GM18526 (cell line): ENCODE data around the gene PTPN3.

Source experiments
- POLR2A ChIP-seq: IDR thresholded peaks from 3 replicates; pipeline ENCODE4 v1.6.1; 2011; ENCODE audit not compliant: insufficient read length; ENCODE audit errors: extremely low read depth

Gene PTPN3

GRCh38 chr9:109453210-109453842, 44.8 kb downstream of the PTPN3 start:
- TF ChIP-seq POLR2A = no peak

GRCh38 chr9:109452761-109453160, 45.3 kb downstream of the PTPN3 start:
- TF ChIP-seq POLR2A = no peak

DNA sequence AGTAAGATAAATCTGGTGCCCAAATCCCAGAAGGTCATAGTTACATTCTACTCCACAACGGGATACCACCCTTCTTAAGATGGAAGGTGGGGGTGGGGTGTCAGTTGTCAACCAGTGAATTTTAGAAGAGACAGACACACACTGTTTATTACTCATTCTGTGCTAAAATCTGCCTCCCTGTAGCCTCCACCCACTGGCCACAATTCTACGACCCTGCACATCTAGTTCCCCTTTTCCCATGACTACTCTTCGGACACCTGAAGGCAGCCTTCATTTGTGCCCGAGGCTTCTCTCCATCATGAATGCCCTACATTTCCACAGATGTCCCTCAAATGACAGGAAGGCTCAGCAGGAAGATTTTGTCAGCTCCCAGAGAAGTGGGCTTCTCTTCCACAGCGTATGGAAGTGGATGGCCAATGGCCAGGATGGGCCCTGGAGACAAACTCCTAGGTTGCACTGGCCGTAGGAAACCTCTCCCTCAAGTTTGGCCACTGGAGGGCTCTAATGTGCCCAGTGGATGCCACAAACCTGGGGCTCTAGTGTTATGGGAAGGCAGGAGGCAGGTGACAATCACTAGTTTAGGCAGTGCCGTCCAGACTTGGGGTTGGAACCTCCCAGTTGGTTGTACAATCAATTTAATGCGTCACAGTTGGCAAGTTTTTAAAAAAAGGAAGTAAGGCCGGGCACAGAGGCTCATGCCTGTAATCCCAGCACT, 46.6 kb downstream of the PTPN3 start:
- no peak for TF ChIP-seq POLR2A

DNA sequence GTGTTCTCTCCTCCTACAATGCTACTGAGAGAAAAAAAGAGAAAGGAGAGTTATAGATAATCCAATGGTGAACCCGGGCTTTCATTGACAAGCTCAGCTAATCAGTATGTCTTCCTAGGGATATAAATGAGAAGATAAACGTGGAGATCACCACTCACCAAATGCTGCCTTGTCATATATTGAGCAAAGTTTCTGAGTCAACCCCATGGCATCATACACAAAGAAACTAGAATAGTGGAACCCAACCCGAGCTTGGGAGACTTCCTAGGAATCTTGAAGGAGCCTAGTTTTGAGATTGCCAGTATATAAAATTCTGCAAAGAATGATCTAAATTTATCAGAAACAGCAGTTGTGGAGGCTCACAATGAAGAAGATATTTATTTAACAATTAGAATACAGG, 47.8 kb downstream of the PTPN3 start:
- no peak for TF ChIP-seq POLR2A

DNA sequence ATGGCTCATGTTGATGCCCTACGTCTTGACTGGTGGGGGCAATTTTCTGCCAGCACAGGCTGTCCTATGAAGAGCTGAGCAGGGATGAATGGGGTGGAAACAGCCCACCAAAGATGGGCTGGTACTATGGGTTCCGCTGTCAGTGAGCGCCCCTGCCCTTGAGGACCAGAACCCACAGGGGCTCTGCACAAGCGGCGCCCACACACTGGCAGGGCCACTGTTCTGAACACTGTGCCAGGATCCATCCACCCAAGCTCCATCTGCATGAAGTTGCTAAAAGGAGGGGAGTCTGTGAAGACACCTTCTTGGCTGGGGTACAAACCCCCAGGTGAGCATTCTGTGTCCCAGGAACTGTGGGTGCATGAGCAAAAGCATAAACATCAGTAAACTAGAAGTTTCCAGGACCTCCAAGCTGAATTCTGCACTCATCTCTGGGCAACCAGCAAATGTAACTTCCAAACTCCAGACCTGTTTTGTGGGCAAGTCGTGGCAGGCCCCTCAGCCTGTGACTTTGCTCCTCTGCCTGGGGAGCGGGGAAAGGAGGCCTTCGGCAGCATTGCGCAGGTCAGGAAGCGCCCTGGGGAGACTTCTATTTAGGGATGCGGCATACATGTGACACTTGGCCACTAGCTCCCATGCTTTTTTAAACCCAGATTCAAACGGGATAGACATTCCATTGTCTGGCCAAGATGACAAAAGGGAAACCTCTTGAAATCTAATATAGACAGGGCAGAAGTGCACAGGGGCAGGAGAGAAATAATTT, 48.9 kb downstream of the PTPN3 start:
- no peak for TF ChIP-seq POLR2A

GRCh38 chr9:109448223-109448622, 49.9 kb downstream of the PTPN3 start:
- TF ChIP-seq POLR2A = no peak

DNA sequence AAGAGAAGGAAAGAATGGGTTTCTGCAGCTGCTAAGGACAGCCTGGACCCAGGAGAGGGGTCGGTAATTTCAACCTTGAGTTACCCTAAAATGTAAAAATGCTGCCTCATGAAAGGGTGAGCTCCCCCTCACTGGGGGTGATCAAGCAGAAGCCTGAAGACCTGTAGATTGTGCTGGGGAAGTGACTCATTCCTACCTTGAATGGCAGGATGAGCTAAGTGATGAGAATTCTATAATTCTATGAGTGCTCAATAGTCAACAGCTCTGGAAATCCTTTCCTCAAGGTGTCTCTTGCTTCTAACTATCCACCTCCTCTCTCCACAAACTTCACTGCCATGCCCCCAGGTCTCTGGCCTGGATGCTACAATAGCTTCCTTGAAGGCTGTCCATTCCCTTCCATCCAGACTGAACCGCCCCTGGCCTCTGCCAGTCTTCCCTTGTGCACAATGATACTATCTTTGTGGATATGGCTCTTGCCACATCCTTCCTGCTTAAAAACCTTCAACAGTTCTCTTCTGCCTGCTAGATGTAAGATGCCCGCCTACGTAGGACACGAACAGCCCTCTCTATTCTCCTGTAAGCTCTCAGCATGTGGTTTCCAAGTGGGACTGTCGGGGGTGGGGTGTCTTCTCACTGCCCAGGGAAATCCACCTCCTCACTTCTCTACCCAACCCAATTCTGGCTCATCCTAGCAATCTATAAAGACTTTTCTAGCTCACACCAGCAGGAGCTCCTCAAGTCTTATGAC, 50.6 kb downstream of the PTPN3 start:
- TF ChIP-seq POLR2A = no peak

- no peak for TF ChIP-seq POLR2A
Measured at GRCh38 chr9:109444771-109445320, 53.3 kb downstream of the PTPN3 start.

DNA sequence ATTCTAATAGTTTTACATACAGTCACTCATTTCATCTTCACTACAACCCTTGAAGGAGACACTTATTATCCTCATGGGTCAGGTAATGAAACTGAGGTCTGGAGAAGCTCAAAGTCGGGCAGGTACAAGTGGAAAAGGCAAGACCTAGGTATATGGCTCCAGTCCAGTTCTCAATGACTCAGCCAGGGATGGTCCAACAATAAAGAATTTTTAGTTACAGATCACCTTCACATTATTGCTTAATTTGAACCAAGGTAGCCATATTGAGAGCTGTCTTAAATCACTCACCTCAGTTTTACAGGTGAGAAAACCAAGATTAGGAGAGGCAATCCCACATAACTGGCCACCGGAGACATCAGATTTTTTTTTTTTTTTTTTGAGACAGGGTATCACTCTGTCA, 55.4 kb downstream of the PTPN3 start:
- TF ChIP-seq POLR2A = no peak

DNA sequence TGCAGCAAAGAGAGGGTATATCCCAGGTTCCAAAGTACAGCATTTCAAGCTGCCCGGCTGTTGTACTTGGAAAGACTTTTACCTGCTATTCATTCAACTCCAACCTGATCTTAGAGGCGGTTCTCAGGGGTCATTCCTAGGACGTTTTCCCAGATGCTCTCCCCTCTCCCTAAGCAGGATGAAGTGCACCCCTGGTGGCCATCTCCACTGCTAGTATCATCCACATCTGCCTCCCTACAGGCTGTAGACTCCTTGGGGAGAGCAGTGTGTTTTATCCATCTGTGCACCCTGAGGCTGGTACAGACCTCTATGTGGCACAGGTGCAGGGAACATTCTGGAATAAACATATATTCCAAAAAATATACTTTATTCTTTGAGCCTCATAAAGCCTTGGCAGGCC, 56.8 kb downstream of the PTPN3 start:
- TF ChIP-seq POLR2A = no peak

DNA sequence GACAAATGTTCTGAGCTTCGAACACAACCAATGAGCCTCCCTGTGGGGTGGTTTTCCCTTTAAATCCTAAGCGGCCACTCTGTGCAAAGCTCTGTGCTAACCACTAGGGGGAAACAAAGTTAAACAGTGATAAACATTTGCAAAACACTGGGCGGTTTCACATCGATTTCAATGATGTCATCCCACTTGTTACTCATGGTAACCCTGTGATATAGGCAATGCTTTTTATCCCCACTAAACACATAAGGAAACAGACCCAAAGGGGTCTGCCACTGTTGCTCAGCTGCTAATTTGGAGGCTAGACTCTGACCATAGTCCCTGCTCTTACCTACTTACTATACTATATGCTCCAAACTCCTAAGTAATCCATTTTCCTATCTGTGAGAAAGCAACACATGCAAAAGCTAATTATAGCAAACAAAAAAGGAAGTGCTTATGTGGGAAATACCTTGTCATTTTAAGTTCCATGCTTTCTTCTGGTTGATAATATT, 57.3 kb downstream of the PTPN3 start:
- TF ChIP-seq POLR2A = no peak

DNA sequence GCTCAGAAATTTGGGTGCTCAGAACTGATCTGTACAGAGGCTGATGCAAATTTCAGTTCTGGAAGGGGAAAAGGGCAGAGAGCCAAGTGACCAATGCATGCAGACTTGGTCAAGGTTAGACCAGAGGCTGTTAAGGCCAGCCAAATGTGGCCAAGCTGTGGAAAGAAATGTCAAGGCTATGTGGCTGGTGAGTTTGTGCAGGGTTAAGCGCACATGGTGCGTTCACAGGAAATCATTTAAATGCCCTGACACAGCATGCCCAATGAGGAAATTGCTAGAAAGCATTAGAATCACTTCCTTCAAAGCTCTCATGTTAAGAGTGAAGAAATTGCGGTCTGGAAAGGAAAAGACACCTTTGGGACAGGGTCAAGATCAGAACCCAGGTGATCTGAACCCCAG, 58.0 kb downstream of the PTPN3 start:
- TF ChIP-seq POLR2A = no peak

DNA sequence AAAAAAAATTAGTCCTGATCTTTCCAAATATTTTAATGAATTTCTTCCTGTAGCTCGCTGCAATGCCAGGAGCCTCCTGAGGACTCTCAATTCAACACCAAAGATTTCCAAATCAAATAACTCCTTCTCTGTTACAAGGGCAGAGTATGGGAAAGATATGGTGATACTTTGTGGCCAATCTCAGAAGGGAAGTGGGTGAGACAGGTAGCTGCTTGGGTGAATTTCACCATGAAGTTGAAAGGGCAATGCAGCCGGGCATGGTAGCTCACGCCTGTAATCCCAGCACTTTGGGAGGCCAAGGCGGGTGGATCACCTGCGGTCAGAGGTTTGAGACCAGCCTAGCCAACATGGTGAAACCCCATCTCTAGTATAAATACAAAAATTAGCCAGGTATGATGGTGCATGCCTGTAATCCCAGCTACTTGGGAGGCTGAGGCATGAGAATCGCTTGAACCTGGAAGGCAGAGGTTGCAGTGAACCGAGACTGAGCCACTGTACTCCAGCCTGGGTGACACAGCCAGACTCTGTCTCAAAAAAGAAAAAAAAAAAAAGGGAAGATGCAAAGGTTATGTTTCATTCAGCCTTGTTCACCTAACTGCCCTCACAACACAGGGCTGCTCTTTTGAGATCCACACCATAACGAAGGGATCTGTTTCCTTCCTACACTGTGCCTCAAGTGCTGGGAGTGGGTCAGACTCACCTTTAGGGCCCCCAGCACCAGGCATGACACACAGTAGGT, 58.6 kb downstream of the PTPN3 start:
- no peak for TF ChIP-seq POLR2A

DNA sequence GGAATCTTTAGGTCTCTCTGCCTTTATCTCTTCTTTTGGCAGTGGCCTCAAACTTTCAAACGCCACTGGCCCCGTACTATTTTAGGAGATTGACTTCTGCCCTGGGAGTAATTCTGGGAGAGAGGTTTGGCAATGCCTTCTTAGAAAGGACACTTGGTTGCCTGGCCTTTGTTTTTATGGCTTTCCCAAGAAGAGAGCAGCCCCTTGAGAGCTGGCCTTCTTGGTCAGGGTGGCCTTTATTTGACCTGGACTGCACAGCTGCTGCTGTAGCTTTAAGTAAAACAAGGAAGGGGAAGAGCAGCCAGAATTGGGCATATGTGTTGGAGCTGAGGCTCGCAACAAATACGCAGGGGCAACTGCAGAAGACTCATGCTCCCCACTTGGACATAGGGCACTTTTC, 60.8 kb downstream of the PTPN3 start:
- TF ChIP-seq POLR2A = no peak
